Activated CD4-positive, alpha-beta T cell treated with anti-CD3 and anti-CD28 coated beads, Interleukin-2, amount 50 U/mL, for 48 hours (primary cell): Measurements from ENCODE around the gene LZTS3.
"Not testable (repeated sequence)": the region's sequence is repeated elsewhere in the genome, so short reads cannot be mapped to it uniquely, and the experiment has no call there.

Experiments used
- DNase-seq, 2 experiments: peaks; one replicate each; pipeline ENCODE4 v3.0.0-alpha.2; 2020

The LZTS3 gene

DNA sequence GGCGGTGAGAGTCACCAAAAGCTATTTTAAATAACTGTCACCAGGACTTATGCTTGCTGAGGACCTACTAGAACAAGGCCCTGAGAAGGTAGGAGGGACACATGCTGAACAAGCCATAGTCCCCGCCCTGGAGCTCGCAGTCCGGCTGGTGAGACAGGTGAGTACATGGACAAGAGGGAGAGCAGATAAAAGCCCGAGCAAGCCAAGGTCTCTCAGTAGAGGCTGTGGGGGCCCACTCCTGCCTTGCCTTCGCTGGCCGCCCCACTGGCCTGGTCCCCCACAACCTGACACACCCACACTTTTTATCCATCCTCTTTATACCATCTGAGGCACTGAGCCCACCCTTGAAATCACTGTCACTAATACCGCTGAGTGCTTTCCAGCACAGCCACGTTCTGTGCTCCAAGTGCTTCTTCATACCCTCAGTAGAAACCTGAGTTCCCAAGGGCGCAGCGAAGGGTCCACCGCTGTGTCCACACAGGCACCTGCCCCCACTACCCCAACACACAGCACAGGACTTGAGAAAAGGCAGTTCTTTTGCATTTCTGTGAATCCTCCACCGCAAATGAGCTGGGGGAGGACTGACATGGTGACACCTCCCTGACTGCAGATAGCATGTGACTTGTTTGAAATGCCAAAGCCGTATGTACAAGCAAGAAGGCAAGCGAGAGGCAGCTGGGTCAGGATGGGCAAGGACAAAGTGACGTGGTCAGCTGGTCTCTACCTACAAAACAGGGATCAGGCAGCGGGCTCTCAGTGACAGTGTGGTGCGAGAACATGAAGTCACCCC lies 19.1 kb upstream of the LZTS3 start:
- no peak for DNase-seq

DNA sequence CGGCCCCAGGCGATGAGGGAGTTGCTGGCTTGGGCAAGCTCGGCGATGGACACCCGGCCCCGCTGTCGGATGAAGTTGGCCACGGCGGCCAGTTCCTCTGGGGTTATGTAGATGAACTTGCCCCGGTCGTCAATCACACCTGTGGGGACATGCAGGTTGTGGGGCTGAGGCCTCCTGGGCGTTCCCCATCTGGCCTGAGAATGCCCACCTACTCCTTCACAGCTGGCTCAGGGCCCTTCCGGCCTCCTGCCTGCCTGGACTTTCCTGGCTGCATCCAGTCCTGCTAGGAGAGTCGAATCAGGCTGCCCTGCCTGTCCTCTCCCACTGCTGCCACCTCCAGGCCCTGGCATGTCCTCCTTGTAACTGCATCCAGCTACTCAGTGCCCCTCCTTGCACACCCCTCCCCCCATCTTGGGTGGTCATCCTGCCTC lies 17.3 kb upstream of the LZTS3 start:
- DNase-seq = no peak

DNA sequence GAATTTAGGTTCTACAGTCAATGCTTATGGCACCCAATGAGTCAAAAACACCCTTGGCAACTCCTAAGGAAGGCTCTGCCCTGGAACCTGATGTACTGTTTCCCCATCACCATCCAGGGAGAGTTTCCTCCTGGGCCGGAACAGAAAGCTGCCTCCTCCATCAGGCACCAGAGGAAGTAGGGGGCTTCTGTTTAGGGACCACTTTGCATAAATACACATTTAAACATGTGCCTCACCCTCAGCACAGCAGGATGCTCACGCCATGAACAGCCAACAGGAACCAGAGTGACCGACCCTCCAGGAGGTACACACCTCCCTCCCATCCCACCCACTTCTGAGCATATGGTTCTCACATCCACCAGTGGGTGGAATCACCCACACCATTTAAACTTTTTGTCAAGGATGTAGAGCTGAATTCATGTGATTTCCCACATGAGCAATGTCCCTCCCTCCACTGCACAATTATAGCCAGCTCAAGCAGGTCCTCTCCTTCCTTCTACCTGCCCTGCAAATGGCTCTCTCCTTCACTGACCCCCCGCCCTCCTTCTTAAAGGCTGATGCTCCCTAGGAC lies 16.3 kb upstream of the LZTS3 start:
- DNase-seq = no peak

DNA sequence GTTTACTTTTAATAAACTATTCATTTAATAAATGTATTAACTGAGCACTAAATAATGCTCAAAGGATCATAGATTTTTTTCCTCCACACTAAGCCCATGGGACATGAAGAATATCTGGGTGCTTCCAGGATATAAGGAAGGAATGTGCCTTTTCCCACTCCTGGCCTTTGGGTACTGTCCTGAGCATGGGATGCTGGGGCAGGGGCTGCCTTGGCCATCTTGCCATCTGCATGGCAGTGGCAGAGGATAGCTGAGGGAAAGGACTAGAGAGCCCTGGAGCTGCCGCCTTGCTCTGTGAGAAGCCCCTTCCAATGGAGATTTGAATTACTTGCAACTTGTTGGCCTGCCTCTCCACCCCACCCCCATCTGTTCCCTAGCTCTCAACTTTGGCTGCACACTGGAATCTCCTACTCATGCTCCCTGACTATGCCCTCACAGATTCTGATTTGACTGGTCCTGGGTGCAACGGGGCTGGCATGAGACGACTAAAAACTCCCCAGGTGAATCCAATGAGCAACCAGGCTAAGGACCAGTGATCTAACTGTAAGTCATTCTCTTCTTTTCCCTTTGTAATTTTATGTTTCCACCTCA lies 15.6 kb upstream of the LZTS3 start:
- DNase-seq = no peak

DNA sequence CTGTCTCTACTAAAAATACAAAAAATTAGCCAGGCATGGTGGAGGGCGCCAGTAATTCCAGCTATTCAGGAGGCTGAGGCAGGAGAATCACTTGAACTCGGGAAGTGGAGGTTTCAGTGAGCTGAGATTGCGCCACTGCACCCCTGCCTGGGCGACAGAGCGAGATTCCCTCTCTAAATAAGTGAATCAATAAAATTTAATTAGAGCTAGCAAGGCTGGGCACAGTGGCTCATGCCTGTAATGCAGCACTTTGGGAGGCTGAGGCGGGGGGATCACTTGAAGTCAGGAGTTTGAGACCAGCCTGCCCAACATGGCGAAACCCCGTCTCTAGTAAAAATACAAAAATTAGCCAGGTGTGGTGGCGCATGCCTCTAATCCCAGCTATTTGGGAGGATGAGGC lies 14.5 kb upstream of the LZTS3 start:
- not testable (repeated sequence) for DNase-seq

DNA sequence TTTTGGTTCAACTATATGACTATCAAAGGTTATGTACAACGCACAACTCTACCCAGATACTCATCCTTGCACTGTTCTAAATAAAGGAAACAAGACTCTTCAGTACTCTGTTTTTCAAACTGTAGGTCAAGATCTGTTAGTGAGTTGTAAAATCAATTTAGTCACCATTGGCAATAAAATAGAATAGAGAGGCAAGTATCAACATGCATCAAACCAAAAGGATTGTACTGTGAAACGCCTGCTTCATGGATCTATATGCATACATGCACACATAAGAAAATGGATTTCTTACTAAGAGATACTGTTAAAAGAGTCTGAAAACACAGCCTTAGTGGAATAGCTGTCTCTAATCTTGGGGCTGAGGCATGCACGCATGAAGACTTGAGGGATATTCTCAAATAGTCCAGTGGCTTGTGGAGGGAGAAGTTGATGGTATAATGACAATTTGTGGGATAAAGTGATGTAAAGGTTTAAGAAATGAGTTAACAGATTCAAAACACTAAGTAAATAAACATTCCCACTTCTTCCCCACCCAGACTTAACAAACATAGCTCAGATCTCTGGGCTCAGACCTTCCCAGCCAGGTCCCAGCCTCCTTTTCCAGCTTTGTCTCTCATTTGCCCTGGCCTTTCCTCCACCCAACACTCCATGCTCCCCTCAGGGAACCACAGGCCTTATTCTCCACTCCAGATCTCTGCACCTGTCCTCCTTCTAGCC lies 10.7 kb upstream of the LZTS3 start:
- DNase-seq = no peak

DNA sequence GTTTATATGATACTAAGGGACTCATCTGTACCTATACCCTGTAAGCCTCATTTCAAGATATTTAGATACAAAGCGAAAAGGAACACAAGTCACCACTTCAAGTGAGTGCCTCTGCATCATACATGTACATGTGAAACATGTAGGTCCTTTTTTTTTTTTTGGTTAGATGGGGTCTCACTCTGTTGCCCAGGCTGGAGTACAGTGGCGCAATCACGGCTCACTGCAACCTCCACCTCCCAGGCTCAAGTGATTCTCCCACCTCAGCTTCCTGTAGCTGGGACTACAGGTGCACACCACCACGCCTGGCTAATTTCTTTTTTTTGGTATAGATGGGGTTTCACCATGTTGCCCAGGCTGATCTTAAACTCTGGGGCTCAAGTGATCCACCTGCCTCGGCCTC lies 9.1 kb upstream of the LZTS3 start:
- not testable (repeated sequence) for DNase-seq

DNA sequence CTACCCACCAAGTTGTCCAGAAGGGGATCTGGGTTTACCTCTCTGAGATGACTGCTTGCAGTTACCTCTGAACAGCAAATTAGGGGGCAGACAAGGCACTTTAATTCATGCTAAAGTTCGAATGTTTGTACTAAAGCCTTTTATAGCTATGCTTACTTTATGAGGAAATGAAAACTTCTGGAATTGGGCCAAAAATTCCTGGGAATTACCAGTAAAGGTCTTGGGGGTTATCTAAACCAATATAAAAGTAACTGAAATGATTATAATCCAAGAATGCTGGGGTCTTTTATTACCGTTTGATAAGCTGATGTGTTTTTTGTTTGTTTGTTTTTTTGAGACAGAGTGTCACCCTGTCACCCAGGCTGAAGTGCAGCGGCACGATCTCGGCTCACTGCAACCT lies 7.9 kb upstream of the LZTS3 start:
- DNase-seq = no peak

DNA sequence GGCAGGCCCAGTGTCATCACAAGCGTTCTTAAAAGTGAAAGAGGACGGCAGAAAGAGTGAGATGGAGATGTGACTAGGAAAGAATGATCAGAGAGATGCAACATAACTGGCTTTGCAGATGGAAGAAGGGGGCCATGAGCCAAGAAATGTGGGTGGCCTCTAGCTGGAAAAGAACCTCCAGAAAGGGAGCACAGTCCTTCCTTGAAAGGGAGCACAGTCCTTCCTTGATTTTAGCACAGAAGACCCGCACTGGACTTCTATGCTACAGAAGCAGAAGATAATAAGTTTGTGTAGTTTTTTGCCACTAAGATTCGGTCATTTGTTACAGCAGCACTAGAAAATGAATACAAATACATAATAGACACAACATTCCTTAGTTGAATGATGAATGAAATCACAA lies 7.0 kb upstream of the LZTS3 start:
- no peak for DNase-seq

DNA sequence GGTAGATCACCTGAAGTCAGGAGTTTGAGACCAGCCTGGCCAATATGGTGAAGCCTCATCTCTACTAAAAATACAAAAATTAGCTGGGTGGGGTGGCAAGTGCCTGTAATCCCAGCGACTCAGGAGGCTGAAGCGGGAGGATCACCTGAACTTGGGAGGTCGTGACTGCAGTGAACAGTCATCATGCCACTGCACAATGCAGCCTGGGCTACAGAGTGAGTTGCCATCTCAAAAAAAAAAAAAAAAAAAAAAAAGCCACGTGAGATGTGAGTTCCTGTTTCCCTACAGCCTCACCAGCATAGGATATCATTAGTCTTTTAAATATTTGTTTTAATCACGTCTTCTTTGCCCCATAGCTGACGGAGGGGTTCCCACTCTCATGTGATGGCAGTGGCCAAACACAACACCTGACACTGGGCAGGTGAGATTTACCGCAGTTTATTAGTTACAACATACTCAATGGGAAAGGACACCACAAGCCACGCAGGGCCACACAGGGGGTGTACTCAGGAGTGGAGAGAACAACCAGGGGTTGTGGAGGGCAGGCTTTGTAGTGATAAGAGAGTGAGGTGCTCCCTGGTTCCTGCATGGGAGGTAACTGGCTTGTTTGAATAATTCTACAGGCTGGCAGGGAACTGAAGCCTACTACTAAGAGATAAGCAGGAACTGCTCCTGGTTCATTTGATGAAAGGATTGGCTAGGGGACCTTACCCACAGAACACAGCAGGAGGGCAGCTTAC lies 4.6 kb upstream of the LZTS3 start:
- DNase-seq = no peak

DNA sequence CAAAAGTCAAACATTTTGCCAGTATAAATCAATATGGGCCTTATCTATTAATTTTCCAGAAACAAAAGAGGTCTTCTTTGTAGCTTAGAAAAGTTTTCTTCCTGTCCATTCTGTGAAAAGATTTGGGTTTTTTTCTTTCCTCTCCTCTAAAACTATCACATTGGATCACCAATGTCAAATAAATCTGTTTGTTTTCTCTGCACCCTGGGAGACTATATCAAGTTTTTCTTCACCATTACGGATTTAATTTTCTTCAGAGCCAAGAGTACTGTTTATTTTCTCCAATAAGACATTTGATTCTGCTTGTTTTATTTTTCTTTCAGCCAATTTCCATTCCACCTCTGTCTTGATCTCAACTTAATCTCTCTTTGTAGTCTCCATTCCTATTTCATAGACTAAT lies 1.9 kb upstream of the LZTS3 start:
- no peak for DNase-seq

DNA sequence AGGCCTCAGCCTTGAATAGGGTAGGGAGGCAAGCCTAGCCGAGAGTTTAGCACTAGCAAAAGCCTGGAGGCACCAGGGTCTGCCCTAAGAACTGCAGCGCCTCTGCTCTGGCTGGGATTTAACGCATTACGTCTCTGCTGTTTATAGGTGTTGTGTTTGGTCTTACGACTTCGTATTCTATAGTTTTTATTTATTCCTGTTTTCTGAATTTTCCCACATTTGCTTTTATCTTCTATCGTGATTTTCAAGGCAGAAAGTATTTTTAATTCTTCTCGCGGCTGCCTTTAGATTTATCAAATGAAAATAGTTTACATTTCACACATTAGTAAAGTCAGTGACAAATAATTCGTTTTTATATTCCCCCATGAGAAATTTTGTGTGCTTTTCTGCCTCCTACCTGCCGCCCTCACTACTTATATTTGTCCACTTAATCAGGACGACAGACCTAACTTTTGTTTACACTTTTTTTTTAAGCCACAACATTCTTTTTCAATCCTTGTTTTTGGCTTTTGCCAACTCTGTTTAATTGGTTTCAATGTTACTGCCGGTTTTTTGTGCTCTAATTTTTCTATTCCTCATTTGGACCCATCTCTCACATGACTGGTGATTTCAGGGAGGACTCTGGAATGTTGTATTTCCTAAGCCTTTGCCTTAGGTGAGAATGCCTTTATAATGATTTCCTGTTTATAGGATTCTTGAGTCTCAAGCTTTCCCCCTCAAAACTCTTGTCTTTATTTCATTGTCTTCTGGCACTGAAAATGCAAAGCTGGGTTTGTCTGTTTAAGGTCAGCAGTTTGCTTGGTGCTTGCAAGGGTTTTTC lies 1.3 kb upstream of the LZTS3 start:
- no peak for DNase-seq

DNA sequence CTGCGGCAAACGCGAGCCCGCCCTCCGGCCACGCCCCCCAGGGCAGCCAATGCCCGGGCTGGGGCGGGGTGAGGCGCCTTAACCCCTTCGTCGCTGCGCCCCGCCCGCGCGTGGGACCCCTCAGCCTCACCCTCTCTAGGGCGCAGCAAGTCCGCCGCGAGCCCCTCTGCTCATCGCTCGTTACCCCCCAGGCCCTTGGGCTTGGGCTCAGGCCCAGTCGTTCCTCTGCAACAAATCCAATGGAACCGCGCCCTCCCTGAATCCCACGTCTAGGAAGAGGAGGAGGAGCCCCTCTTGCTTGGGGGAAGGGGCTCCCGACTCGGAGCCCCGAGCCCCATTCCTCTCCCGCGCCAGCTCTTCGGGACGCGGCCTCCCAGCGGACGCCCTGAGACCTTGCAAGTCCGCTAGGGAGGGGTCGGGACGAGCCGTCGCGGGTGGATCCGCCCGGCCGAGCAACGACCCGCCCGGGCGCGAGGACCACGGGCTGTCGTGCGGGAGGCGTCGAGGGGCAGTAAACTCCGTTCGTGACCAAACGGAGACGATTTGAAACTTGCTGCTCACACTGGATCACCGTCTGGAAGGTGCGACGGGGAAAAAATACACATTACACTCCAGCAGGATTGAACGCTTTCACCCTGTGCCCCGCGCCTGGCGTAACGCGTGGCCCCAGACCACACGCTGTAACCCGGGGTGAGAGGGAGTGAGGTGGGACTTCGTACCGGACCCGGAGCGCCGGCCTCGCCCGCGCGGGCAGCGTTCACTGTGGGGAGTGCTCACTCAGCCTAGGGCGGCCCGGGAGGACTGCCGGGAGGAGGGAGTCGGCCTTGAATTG lies 477 bp upstream of the LZTS3 start:
- peak; percentile 93 for DNase-seq

DNA sequence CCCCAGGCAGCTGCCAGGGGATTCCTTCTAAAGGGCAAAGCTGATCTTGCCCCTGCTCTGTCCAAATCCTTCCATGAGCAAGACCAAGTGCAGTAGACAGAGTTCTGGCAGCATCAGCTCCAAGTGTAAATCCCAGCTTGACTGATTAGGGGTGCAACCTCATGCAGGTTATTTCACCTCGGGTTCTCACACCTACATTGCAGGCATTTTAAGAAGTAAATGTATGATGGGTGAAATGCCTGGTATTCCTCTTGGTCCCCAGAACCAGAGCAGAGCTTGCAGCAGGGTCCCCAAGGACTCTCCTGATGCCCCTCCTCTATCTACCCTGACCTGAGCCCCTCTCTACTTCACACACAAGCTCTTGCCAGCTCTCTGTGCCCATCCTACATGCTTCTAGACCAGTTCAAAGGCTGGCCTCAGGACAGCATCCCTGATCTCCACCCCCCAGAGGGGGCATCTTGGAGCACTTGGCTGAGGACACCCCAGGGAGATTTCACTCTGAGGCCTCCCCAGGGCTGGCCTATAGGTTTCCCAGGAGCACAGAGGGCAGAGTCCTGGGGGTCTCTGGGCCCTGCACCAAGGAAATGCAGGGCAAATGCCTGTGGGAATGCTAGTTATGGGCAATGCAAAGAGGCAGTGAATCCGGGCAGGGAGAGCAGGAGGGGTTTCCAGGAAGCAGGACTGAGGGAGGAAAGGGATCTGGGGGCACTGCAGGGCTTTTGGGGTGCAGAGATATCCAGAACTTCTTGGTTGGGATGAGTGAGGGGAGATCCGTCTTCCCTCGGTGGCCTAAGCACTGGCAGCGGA lies 1.0 kb downstream of the LZTS3 start:
- DNase-seq = no peak

DNA sequence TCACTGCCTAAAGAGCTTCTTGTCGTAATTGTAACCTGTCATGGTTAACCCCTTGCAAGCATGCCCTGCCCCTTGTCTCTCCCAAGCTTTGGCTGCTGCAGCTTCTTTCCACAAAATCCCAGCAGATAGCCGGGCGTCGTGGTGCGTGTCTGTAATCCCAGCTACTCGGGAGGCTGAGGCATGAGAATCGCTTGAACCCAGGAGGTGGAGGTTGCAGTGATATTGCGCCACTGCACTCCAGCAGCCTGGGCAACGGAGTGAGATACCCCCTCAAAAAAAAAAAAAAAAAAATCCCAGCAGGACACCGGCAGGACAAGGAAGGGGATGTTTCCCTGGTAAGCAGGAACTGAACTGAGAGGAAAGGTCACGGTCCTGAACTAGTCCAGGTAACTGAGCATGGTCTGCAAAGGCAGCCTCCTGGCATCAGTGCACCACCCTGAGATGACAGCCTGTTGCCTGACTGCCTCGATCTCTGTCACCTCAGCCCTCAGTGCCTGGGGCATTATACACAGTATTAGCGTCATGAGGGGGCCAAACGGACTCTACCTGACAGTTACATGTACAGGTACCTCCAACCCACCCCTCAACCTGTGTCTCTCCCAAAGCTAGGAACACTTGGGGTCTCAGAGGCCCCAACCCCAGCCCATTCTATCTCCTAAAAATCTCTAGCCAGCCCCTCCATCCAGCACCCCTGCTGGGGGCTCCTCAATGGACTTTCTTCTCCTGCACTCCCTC lies 1.8 kb downstream of the LZTS3 start:
- DNase-seq = no peak

DNA sequence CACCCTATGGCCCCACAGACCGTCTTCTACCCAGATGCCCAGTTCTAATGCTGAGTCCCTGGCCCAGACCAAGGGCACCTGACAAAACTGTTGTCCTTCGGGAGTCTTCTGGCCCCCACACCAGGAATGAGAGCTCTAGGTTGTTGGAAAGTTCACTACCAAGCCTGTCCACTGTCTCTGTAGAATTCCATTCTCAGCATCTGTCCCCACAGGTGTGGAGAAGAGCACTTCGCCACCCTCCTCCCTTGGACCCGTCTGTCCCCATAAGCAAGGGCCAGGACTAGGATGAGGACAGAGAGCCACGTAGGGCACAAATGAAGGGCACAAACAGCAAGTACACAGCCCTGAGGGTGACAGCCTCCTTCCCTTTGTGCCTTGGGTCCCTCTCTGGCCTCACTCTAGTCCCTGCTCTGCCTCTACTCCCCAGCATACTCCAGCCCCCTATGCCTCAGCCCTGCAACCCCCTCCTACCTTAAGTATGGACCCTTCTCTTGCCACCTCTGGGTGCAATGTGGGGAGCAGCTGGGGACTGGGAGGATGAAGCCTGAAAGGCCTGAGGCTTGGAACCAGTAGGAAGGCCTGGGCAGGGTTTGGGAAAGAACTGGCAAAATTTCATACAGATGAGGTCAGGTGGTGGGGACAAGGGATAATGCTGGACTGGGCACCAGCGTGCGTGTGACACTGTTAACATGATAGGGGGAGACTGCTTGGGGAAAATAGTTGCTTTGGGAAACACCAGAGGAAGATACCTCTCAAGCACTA lies 4.3 kb downstream of the LZTS3 start:
- DNase-seq = no peak

DNA sequence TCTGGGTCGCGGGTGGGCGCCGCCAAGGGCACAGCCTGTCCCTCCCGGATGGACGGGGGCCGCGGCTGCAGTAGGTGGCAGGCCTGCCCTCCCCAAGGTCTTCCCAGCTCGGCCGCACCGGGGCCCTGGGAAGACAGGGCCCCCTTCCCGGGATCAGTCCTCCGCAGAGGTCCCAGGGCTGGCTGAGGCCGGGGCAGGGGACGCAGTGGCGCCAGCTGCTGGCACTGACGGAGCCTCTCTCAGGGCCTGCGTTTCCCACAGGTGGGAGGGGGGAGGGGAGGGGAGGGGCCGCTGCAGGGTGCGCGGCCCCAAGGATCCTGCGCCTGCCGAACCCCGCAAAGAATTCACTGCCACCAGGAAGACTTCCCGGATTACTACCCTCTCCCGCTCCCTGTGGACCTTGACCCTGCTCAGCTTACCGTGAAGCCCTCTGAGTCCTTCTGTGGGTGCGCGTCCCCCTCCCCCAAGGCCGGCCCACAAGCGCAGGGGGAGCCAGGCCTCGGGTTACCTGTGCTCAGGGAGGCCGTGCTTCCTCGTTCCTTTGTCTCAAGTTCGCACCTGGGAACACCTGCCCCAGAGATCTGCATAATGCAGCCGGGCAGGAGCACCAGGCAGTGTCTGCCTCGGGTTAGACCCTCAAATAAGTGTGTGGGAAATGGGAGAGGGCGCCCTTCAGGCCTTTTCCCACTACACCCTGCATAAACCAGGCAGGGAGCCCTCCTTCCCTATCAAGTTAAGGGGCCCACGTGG lies 5.1 kb downstream of the LZTS3 start:
- DNase-seq = no peak

DNA sequence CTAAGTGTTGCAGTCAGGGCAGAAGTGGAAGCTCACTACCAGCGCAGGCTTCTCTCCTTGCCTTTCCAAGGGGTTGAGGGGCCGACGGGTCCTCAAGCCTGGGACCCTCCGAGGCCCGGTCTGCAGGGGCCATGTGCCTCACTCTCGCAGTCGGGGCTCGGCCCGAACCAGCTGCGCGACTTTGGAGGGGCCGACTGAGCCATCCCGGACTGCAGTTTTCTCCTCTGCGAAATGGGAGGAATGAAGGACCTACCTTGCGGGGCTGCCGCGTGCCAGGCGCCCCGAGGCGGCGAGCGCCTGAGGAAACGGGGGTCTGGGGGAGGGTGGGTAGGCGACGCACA lies 5.6 kb downstream of the LZTS3 start:
- no peak for DNase-seq
